CD4-positive, CD25-positive, alpha-beta regulatory T cell (primary cell): ENCODE data around the gene MAP3K8. TPM values are rescaled to one million over a fixed set of nuclear protein-coding genes. Genes with fewer than 3 reads are reported as not detected.
"Not testable (repeated sequence)": the region's sequence is repeated elsewhere in the genome, so short reads cannot be mapped to it uniquely, and the experiment has no call there.

ENCODE experiments used
- ATAC-seq, 2 donors: fragments of 150-1000 bp; cut with Tn5 transposase; one replicate each; pipeline ENCODE4 v1.10.0; 2021; ENCODE audit warnings: low read depth in 2 of 2, moderate number of reproducible peaks in 2 of 2, moderate library complexity in 1 of 2
- DNase-seq, 3 donors: peaks; one replicate each; pipeline versions ENCODE4 v3.0.0 to v3.0.0-alpha.2; 2012 to 2022; ENCODE audit warnings: mixed read lengths in 1 of 3
- H3K27ac ChIP-seq: one replicate; pipeline ENCODE4 v1.7.0; 2013; ENCODE audit warnings: mild to moderate bottlenecking, low read length; ENCODE audit not compliant: insufficient read depth, poor library complexity, severe bottlenecking
- H3K27me3 ChIP-seq: one replicate; pipeline ENCODE4 v1.7.0; 2013; ENCODE audit warnings: low read length; ENCODE audit not compliant: control insufficient read depth, insufficient read depth
- H3K36me3 ChIP-seq: one replicate; pipeline ENCODE4 v1.7.0; 2013; ENCODE audit warnings: mild to moderate bottlenecking, low read length, moderate library complexity; ENCODE audit not compliant: control insufficient read depth, insufficient read depth
- H3K4me1 ChIP-seq: 2 replicates; pipeline ENCODE4 v1.7.0; 2013; ENCODE audit warnings: mild to moderate bottlenecking, low read length; ENCODE audit not compliant: insufficient read depth, control insufficient read depth, poor library complexity, severe bottlenecking
- H3K4me3 ChIP-seq: one replicate; pipeline ENCODE4 v1.7.0; 2013; ENCODE audit warnings: low read depth, mild to moderate bottlenecking, low read length, moderate library complexity
- H3K9me3 ChIP-seq, 2 experiments: 1 replicate in 1 of 2; 2 replicates in 1 of 2; pipeline ENCODE4 v1.7.0; 2013; ENCODE audit warnings: low read length in 2 of 2, mild to moderate bottlenecking in 1 of 2, moderate library complexity in 1 of 2; ENCODE audit not compliant: control insufficient read depth in 2 of 2
- H3K27ac Mint-ChIP-seq, 3 donors: one replicate each; pipeline ENCODE4 v1.8.0; 2020 to 2022; ENCODE audit warnings: mild to moderate bottlenecking in 3 of 3, mixed read lengths in 3 of 3, moderate library complexity in 2 of 3
- H3K27me3 Mint-ChIP-seq: one replicate; pipeline ENCODE4 v1.8.0; 2022; ENCODE audit warnings: mild to moderate bottlenecking, mixed read lengths
- H3K36me3 Mint-ChIP-seq: one replicate; pipeline ENCODE4 v1.8.0; 2020; ENCODE audit warnings: mixed read lengths
- H3K4me1 Mint-ChIP-seq, 4 donors: one replicate each; pipeline ENCODE4 v1.8.0; 2020 to 2022; ENCODE audit warnings: mixed read lengths in 4 of 4, mild to moderate bottlenecking in 1 of 4
- H3K4me3 Mint-ChIP-seq, 4 donors: one replicate each; pipeline ENCODE4 v1.8.0; 2020 to 2022; ENCODE audit warnings: mild to moderate bottlenecking in 4 of 4, mixed read lengths in 4 of 4, moderate library complexity in 3 of 4
- H3K9me3 Mint-ChIP-seq, 7 donors: one replicate each; pipeline ENCODE4 v1.8.0; 2020 to 2022; ENCODE audit warnings: mixed read lengths in 7 of 7, mild to moderate bottlenecking in 3 of 7, moderate library complexity in 2 of 7
- polyA plus RNA-seq, 4 donors: library from polyadenylated mRNA; unstranded; fragments of 300-500 nt; fragmentation: Illumina TruSeq; gene quantifications; one replicate each; pipeline ENCODE4 v1.2.3, GENCODE V29; 2021
- total RNA-seq: library from RNA; stranded (reverse); gene quantifications from one replicate; pipeline ENCODE4 v1.2.3, GENCODE V29; 2022

Gene MAP3K8
- total and polyA plus RNA-seq, 5 donors from 2014 or later, result 0.69 to 31.0 (median 1.1) TPM

GRCh38 chr10:30422981-30423654, 10.9 kb upstream of the MAP3K8 start:
- Histone ChIP-seq H3K27me3 (no peaks in the 10 kb centered on the region), H3K4me3 (no peak overlapping the region), H3K4me1 (peaks cover 10% of the 10 kb centered on the region), H3K36me3 (no peaks in the 10 kb centered on the region), H3K9me3 (no peaks in the 10 kb centered on the region), H3K27ac (no peak overlapping the region)
- Mint-ChIP-seq H3K27ac (no peak overlapping the region), H3K9me3 (peaks cover 0 to 2% (median 0%) of the 10 kb centered on the region in 7 donors), H3K4me3 (no peak overlapping the region), H3K4me1 (peaks cover 7 to 23% (median 17%) of the 10 kb centered on the region in 4 donors), H3K27me3 (no peaks in the 10 kb centered on the region), H3K36me3 (no peaks in the 10 kb centered on the region)
- DNase-seq (no peak), ATAC-seq (no peak)

GRCh38 chr10:30423655-30424275, 10.2 kb upstream of the MAP3K8 start:
- not testable (repeated sequence) for H3K4me1 ChIP-seq, H3K27ac Mint-ChIP-seq, H3K27me3 Mint-ChIP-seq, H3K27ac ChIP-seq, H3K4me3 ChIP-seq, H3K9me3 ChIP-seq, H3K27me3 ChIP-seq, H3K36me3 ChIP-seq, DNase-seq, H3K4me3 Mint-ChIP-seq, ATAC-seq, H3K36me3 Mint-ChIP-seq, H3K9me3 Mint-ChIP-seq
- H3K4me1 Mint-ChIP-seq, result peaks cover 3 to 21% (median 11%) of the 10 kb centered on the region in 4 donors

GRCh38 chr10:30425336-30426075, 8.5 kb upstream of the MAP3K8 start:
- ATAC-seq (no peak), DNase-seq (no peak)
- no peaks in the 10 kb centered on the region for H3K27me3 Mint-ChIP-seq
- H3K4me1 Mint-ChIP-seq, result peaks cover 0 to 15% (median 6%) of the 10 kb centered on the region in 4 donors
- H3K4me1 ChIP-seq, result no peaks in the 10 kb centered on the region
- H3K4me3 ChIP-seq, result no peak overlapping the region
- H3K36me3 ChIP-seq, result no peaks in the 10 kb centered on the region
- H3K9me3 Mint-ChIP-seq, result peaks cover 0 to 2% (median 0%) of the 10 kb centered on the region in 7 donors
- H3K36me3 Mint-ChIP-seq, result no peaks in the 10 kb centered on the region
- H3K27ac Mint-ChIP-seq, result no peak overlapping the region
- no peaks in the 10 kb centered on the region for H3K9me3 ChIP-seq
- no peak overlapping the region for H3K27ac ChIP-seq
- H3K4me3 Mint-ChIP-seq, result no peak overlapping the region
- H3K27me3 ChIP-seq, result no peaks in the 10 kb centered on the region

- ATAC-seq (no peak), DNase-seq (no peak)
- peaks cover 7 to 34% (median 26%) of the 10 kb centered on the region in 4 donors for H3K4me1 Mint-ChIP-seq
- H3K9me3 Mint-ChIP-seq, result no peaks in the 10 kb centered on the region
- no peaks in the 10 kb centered on the region for H3K36me3 Mint-ChIP-seq
- Histone ChIP-seq H3K4me3 (no peak overlapping the region), H3K36me3 (no peaks in the 10 kb centered on the region), H3K4me1 (peaks cover 25% of the 10 kb centered on the region), H3K27ac (no peak overlapping the region), H3K9me3 (no peaks in the 10 kb centered on the region), H3K27me3 (no peaks in the 10 kb centered on the region)
- H3K4me3 Mint-ChIP-seq, result peak overlapping the region in 3 of 4 donors; percentile 59 to 88 (median 75)
- H3K27me3 Mint-ChIP-seq, result peaks cover 15% of the 10 kb centered on the region
- H3K27ac Mint-ChIP-seq, result no peak overlapping the region
Measured at GRCh38 chr10:30430544-30431298, 3.3 kb upstream of the MAP3K8 start.

GRCh38 chr10:30431435-30431911, 2.5 kb upstream of the MAP3K8 start:
- Mint-ChIP-seq H3K27me3 (peaks cover 15% of the 10 kb centered on the region), H3K27ac (peak overlapping the region in 1 of 3 donors; percentile 26), H3K4me1 (peaks cover 12 to 42% (median 31%) of the 10 kb centered on the region in 4 donors), H3K36me3 (no peaks in the 10 kb centered on the region), H3K4me3 (peak overlapping the region; percentile 10 to 88 (median 67)), H3K9me3 (no peaks in the 10 kb centered on the region)
- Histone ChIP-seq H3K36me3 (no peaks in the 10 kb centered on the region), H3K4me3 (no peak overlapping the region), H3K27me3 (no peaks in the 10 kb centered on the region), H3K4me1 (peaks cover 32% of the 10 kb centered on the region), H3K27ac (no peak overlapping the region), H3K9me3 (no peaks in the 10 kb centered on the region)
- ATAC-seq (no peak), DNase-seq (peak in 1 of 3 donors; percentile 52)

- Histone ChIP-seq H3K27me3 (no peaks in the 10 kb centered on the region), H3K36me3 (no peaks in the 10 kb centered on the region), H3K4me3 (peak overlapping the region; percentile 64), H3K27ac (peak overlapping the region; percentile 80), H3K4me1 (peaks cover 45% of the 10 kb centered on the region), H3K9me3 (no peaks in the 10 kb centered on the region)
- Mint-ChIP-seq H3K27ac (peak overlapping the region; percentile 80 to 93 (median 88)), H3K4me3 (peak overlapping the region; percentile 83 to 95 (median 90)), H3K36me3 (no peaks in the 10 kb centered on the region), H3K4me1 (peaks cover 19 to 48% (median 41%) of the 10 kb centered on the region in 4 donors), H3K9me3 (no peaks in the 10 kb centered on the region), H3K27me3 (peaks cover 15% of the 10 kb centered on the region)
- ATAC-seq, result no peak
- DNase-seq, result no peak
Measured at GRCh38 chr10:30432622-30433305, 1.2 kb upstream of the MAP3K8 start.

- H3K4me3 ChIP-seq, result peak overlapping the region; percentile 64
- peaks cover 15% of the 10 kb centered on the region for H3K27me3 Mint-ChIP-seq
- DNase-seq (peak in 2 of 3 donors; percentile 34 to 61), ATAC-seq (no peak)
- no peaks in the 10 kb centered on the region for H3K9me3 ChIP-seq
- H3K27ac Mint-ChIP-seq, result peak overlapping the region; percentile 80 to 93 (median 88)
- no peaks in the 10 kb centered on the region for H3K36me3 Mint-ChIP-seq
- peaks cover 23 to 50% (median 43%) of the 10 kb centered on the region in 4 donors for H3K4me1 Mint-ChIP-seq
- H3K27ac ChIP-seq, result peak overlapping the region; percentile 80
- peaks cover 49% of the 10 kb centered on the region for H3K4me1 ChIP-seq
- peak overlapping the region; percentile 83 to 95 (median 90) for H3K4me3 Mint-ChIP-seq
- no peaks in the 10 kb centered on the region for H3K27me3 ChIP-seq
- no peaks in the 10 kb centered on the region for H3K9me3 Mint-ChIP-seq
- no peaks in the 10 kb centered on the region for H3K36me3 ChIP-seq
Measured at GRCh38 chr10:30433306-30433729, 666 bp upstream of the MAP3K8 start.
